Mammary epithelial cell (primary cell): ENCODE results near the gene DIO2.

Experiments used
- CTCF ChIP-seq, 2 donors: IDR thresholded peaks in 1 of 2; conservative IDR thresholded peaks in 1 of 2; 2 replicates each; pipeline ENCODE4 v1.5.1; 2011 to 2012; ENCODE audit warnings: inconsistent platforms in 2 of 2, low read length in 2 of 2, mild to moderate bottlenecking in 2 of 2, control low read depth in 1 of 2, low read depth in 1 of 2; ENCODE audit not compliant: insufficient read depth in 1 of 2; ENCODE audit errors: extremely low read depth in 1 of 2
- EZH2 ChIP-seq: IDR thresholded peaks from 2 replicates; pipeline ENCODE4 v1.6.1; 2012; ENCODE audit warnings: low read length, inconsistent platforms, borderline replicate concordance

- TF ChIP-seq CTCF (conservative IDR thresholded peaks at IDR 0.05 in 1 of 2, IDR thresholded peaks at IDR 0.05 in 1 of 2; ENCODE audit: extremely low read depth in 1 of 2, insufficient read depth in 1 of 2, low read depth in 1 of 2, low read length in 2 of 2) (no peak), EZH2 (no peak)
Observed at GRCh38 chr14:80152166-80152565, 59.1 kb downstream of the DIO2 start.
